Hematopoietic multipotent progenitor cell treated with erythropoietin and hydrocortisone succinate and interleukin-3 and kit ligand, for 17 days (in vitro differentiated cells): Measurements from ENCODE around the gene P2RY12.

Experiments used
- DNase-seq: peaks from one replicate; pipeline ENCODE4 v3.0.0-alpha.2; 2015; ENCODE audit warnings: low spot score

P2RY12 gene

GRCh38 chr3:151346292-151346691 lies 38.3 kb downstream of the P2RY12 start:
- no peak for DNase-seq

- DNase-seq, result no peak
Measured at GRCh38 chr3:151345859-151346258, 38.7 kb downstream of the P2RY12 start.

- no peak for DNase-seq
Measured at GRCh38 chr3:151331696-151332095, 52.9 kb downstream of the P2RY12 start.

- no peak for DNase-seq
Measured at GRCh38 chr3:151330899-151331298, 53.7 kb downstream of the P2RY12 start.

GRCh38 chr3:151330379-151330778 lies 54.2 kb downstream of the P2RY12 start:
- DNase-seq, result no peak

GRCh38 chr3:151329363-151329762 lies 55.2 kb downstream of the P2RY12 start, which contains the start of gene P2RY13:
Gene P2RY13 (minus strand): TSS chr3:151329549. CDS start chr3:151329528, 21 bp downstream.
- DNase-seq, result no peak

GRCh38 chr3:151328298-151328995 lies 56.1 kb downstream of the P2RY12 start:
- DNase-seq, result no peak

GRCh38 chr3:151327571-151328198 lies 56.9 kb downstream of the P2RY12 start:
- no peak for DNase-seq

GRCh38 chr3:151322511-151322910 lies 62.0 kb downstream of the P2RY12 start:
- no peak for DNase-seq

GRCh38 chr3:151321526-151321925 lies 63.0 kb downstream of the P2RY12 start:
- no peak for DNase-seq

- DNase-seq, result no peak
Measured at GRCh38 chr3:151320131-151320530, 64.4 kb downstream of the P2RY12 start.

GRCh38 chr3:151319628-151320027 lies 64.9 kb downstream of the P2RY12 start:
- DNase-seq, result no peak

- DNase-seq, result no peak
Measured at GRCh38 chr3:151318991-151319390, 65.6 kb downstream of the P2RY12 start.

GRCh38 chr3:151318313-151318712 lies 66.2 kb downstream of the P2RY12 start:
- DNase-seq, result no peak

- no peak for DNase-seq
Measured at GRCh38 chr3:151316267-151316991, 68.1 kb downstream of the P2RY12 start, which contains the start of gene GPR87. Gene GPR87 (minus strand): TSS chr3:151316820. CDS start chr3:151300100, 16,720 bp downstream.

- DNase-seq, result no peak
Measured at GRCh38 chr3:151315846-151316245, 68.7 kb downstream of the P2RY12 start.

- no peak for DNase-seq
Measured at GRCh38 chr3:151315136-151315535, 69.4 kb downstream of the P2RY12 start.

- no peak for DNase-seq
Measured at GRCh38 chr3:151314593-151314992, 70.0 kb downstream of the P2RY12 start.

GRCh38 chr3:151314137-151314536 lies 70.4 kb downstream of the P2RY12 start:
- DNase-seq, result no peak

- no peak for DNase-seq
Measured at GRCh38 chr3:151312972-151313371, 71.6 kb downstream of the P2RY12 start.

- DNase-seq, result no peak
Measured at GRCh38 chr3:151309566-151309965, 75.0 kb downstream of the P2RY12 start.

GRCh38 chr3:151307583-151308488 lies 76.7 kb downstream of the P2RY12 start:
- DNase-seq, result no peak
